Thyroid gland (tissue), 4 donors: ENCODE measurements around the gene TMEM271. TPM values are rescaled to one million over a fixed set of nuclear protein-coding genes. Genes with fewer than 3 reads are reported as not detected.
"Not testable (repeated sequence)": the region's sequence is repeated elsewhere in the genome, so short reads cannot be mapped to it uniquely, and the experiment has no call there.

ENCODE experiments used
- DNase-seq, 2 donors: peaks; one replicate each; pipeline ENCODE4 v3.0.0-alpha.2; 2019
- H3K27ac ChIP-seq, 3 donors: fragments of 200-600 bp; sonication (generic); 1 replicate in 2 of 3; 2 replicates in 1 of 3; pipeline ENCODE4 v1.5.1; 2016 to 2019; ENCODE audit warnings: mild to moderate bottlenecking in 1 of 3, moderate library complexity in 1 of 3
- H3K27me3 ChIP-seq: fragments of 200-600 bp; sonication (generic); one replicate; pipeline ENCODE4 v1.5.1; 2019
- H3K36me3 ChIP-seq, 2 donors: fragments of 200-600 bp; sonication (generic); one replicate each; pipeline ENCODE4 v1.5.1; 2016 to 2019
- H3K4me1 ChIP-seq, 2 donors: fragments of 200-600 bp; sonication (generic); one replicate each; pipeline ENCODE4 v1.5.1; 2017 to 2019
- H3K4me3 ChIP-seq, 3 donors: fragments of 200-600 bp; sonication (generic); replicated peaks in 1 of 3; 1 replicate in 2 of 3; 2 replicates in 1 of 3; pipeline ENCODE4 v1.5.1; 2016; ENCODE audit warnings: mild to moderate bottlenecking in 1 of 3
- H3K9me3 ChIP-seq: fragments of 200-600 bp; sonication (generic); one replicate; pipeline ENCODE4 v1.5.1; 2017
- CTCF ChIP-seq, 6 experiments: fragments of 200-600 bp in 3 of 6; fragments of 450-650 bp in 3 of 6; sonication (generic) in 3 of 6; IDR thresholded peaks; one replicate each; pipeline ENCODE4 v1.5.1; 2016 to 2019; ENCODE audit warnings: antibody characterized with exemption in 6 of 6, mild to moderate bottlenecking in 2 of 6, inconsistent platforms in 1 of 6, moderate library complexity in 1 of 6
- POLR2A ChIP-seq, 2 donors: fragments of 450-650 bp; IDR thresholded peaks; one replicate each; pipeline ENCODE4 v1.6.1; 2017; ENCODE audit warnings: antibody characterized with exemption in 2 of 2, mild to moderate bottlenecking in 2 of 2, moderate library complexity in 1 of 2
- WGBS, 2 donors: methylation state at CpG; one replicate each; pipeline ENCODE4 v1.1.5; 2017; 5-methylcytosine and 5-hydroxymethylcytosine counted together
- intact Hi-C: fragments of 100-400 bp; cut with DNase I; formaldehyde crosslinking; loops from one replicate; pipeline ENCODE4 v1.15.1; 2023
- total RNA-seq, 4 donors: library from RNA; depleted of rRNA; stranded (reverse); fragments of >200 nt; gene quantifications; one replicate each; pipeline ENCODE4 v1.2.3, GENCODE V29; 2016

TMEM271 gene
- total RNA-seq, 4 donors from 2014 or later, result not detected

GRCh38 chr4:561426-561825, 14.7 kb downstream of the TMEM271 start:
- Histone ChIP-seq H3K36me3 (no peaks in the 10 kb centered on the region), H3K9me3 (no peaks in the 10 kb centered on the region), H3K27me3 (no peaks in the 10 kb centered on the region), H3K4me1 (no peaks in the 10 kb centered on the region), H3K4me3 (no peak overlapping the region), H3K27ac (no peak overlapping the region)
- TF ChIP-seq POLR2A (IDR thresholded peaks at IDR 0.05) (no peak), CTCF (IDR thresholded peaks at IDR 0.05) (no peak)
- intact Hi-C loops, result no loop called here
- 81 to 86% methylated on average over 5 of the region's 5 CpGs for WGBS, 2 donors
- DNase-seq, result no peak

GRCh38 chr4:560731-561291, 15.3 kb downstream of the TMEM271 start:
- 74 to 77% methylated on average over 12 of the region's 12 CpGs for WGBS, 2 donors
- H3K27me3 ChIP-seq, result no peaks in the 10 kb centered on the region
- H3K4me3 ChIP-seq, result no peak overlapping the region
- no peaks in the 10 kb centered on the region for H3K9me3 ChIP-seq
- H3K27ac ChIP-seq, result no peak overlapping the region
- H3K4me1 ChIP-seq, result no peaks in the 10 kb centered on the region
- DNase-seq, result no peak
- TF ChIP-seq POLR2A (IDR thresholded peaks at IDR 0.05) (no peak), CTCF (IDR thresholded peaks at IDR 0.05) (no peak)
- intact Hi-C loops, result no loop called here
- no peaks in the 10 kb centered on the region for H3K36me3 ChIP-seq

DNA sequence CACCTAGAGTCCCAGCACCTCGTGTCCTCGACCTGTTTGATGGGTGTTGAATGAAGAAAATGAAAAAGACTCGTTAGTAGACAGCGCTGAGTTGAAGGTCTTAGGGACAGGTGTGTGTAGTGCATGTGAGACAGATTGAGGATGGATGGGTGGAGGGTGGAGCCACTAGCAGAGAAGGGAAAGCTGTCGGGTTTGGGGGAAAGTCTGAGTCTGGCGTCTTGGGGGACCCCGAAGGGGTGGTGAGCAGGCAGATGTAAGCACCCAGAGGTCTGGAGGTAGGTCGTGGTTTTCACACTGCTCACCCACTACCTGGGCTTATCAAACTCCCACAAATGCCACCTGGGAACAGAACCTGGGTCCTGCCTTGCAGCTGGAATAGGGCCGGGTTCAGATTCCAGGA, 16.0 kb downstream of the TMEM271 start:
- no peak overlapping the region for H3K4me3 ChIP-seq
- no peak for DNase-seq
- intact Hi-C loops, result no loop called here
- TF ChIP-seq POLR2A (IDR thresholded peaks at IDR 0.05), result no peak
- TF ChIP-seq CTCF (IDR thresholded peaks at IDR 0.05), result no peak
- WGBS, 2 donors, result 79 to 81% methylated on average over 9 of the region's 9 CpGs
- H3K27me3 ChIP-seq, result no peaks in the 10 kb centered on the region
- H3K9me3 ChIP-seq, result no peaks in the 10 kb centered on the region
- no peaks in the 10 kb centered on the region for H3K4me1 ChIP-seq
- H3K36me3 ChIP-seq, result no peaks in the 10 kb centered on the region
- H3K27ac ChIP-seq, result no peak overlapping the region

GRCh38 chr4:555566-556275, 20.4 kb downstream of the TMEM271 start:
- Histone ChIP-seq H3K27ac (no peak overlapping the region), H3K4me3 (no peak overlapping the region), H3K9me3 (no peaks in the 10 kb centered on the region), H3K27me3 (no peaks in the 10 kb centered on the region), H3K4me1 (no peaks in the 10 kb centered on the region), H3K36me3 (no peaks in the 10 kb centered on the region)
- DNase-seq, result no peak
- no peak for TF ChIP-seq POLR2A (IDR thresholded peaks at IDR 0.05)
- no peak for TF ChIP-seq CTCF (IDR thresholded peaks at IDR 0.05)
- intact Hi-C loops, result no loop called here
- 79 to 82% methylated on average over 14 of the region's 14 CpGs for WGBS, 2 donors

DNA sequence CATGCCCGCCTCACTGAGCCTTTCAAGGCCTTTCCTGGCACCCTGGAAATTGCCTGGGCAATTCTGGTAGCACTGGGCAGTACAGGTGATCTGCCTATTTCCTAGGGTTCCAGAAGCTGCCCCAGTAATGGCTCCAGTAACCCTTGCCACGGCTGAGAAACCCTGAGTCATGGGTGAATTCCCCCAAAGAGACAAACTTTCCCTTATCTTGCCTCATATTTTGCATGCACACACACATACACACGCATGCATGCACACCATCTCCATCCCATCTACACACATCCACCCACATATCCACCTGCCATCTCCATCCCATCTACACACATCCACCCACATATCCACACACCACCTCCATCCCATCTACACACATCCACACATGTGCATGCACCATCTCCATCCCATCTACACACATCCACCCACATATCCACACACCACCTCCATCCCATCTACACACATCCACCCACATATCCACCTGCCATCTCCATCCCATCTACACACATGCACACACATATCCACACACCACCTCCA, 21.2 kb downstream of the TMEM271 start:
- H3K4me1 ChIP-seq, H3K27ac ChIP-seq, H3K36me3 ChIP-seq, H3K4me3 ChIP-seq, H3K9me3 ChIP-seq, DNase-seq, intact Hi-C loops, H3K27me3 ChIP-seq: not testable (repeated sequence)
- WGBS, 2 donors, result 64 to 67% methylated on average over 3 of the region's 3 CpGs
